Bronchial epithelial cell (primary cell): ENCODE measurements around the gene GAS7. TPM values are rescaled to one million over a fixed set of nuclear protein-coding genes. Genes with fewer than 3 reads are reported as not detected.

ENCODE experiments used
- DNase-seq: peaks from one replicate; pipeline ENCODE4 v3.0.0-alpha.2; 2010; ENCODE audit warnings: low read depth
- FAIRE-seq: peaks from 2 replicates; lab custom pipeline; 2011; peaks lifted over from hg19 to GRCh38; lab: Jason Lieb, UNC
- H3K27me3 ChIP-seq: 2 replicates; pipeline ENCODE4 v1.5.1; 2011; ENCODE audit warnings: low read length; ENCODE audit not compliant: control insufficient read depth, insufficient read depth
- H3K36me3 ChIP-seq: 2 replicates; pipeline ENCODE4 v1.5.1; 2011; ENCODE audit warnings: low read length; ENCODE audit not compliant: control insufficient read depth, insufficient read depth
- H3K4me3 ChIP-seq: 2 replicates; pipeline ENCODE4 v1.5.1; 2011; ENCODE audit warnings: mild to moderate bottlenecking, low read depth, low read length, control low read depth
- CTCF ChIP-seq: IDR thresholded peaks from 2 replicates; pipeline ENCODE4 v1.5.1; 2011; ENCODE audit warnings: mild to moderate bottlenecking, moderate library complexity, low read length, control low read depth, inconsistent platforms; ENCODE audit not compliant: insufficient read depth, severe bottlenecking
- total RNA-seq: library from RNA; depleted of rRNA; stranded (reverse); fragments of >200 nt; gene quantifications from 2 replicates; pipeline ENCODE4 v1.2.1, GENCODE V29; 2014

Gene GAS7
- total RNA-seq, 1 donor from 2014 or later = 1.1 TPM

- FAIRE-seq (no peak), DNase-seq (no peak)
- no peaks in the 10 kb centered on the region for H3K27me3 ChIP-seq
Observed at GRCh38 chr17:10111907-10112452, 86.4 kb downstream of the GAS7 start.

GRCh38 chr17:10109146-10109545 lies 89.3 kb downstream of the GAS7 start:
- no peak for TF ChIP-seq CTCF
- H3K36me3 ChIP-seq = no peaks in the 10 kb centered on the region
- H3K27me3 ChIP-seq = no peaks in the 10 kb centered on the region
- no peak overlapping the region for H3K4me3 ChIP-seq
- FAIRE-seq = no peak
- no peak for DNase-seq

More at GRCh38 chr17:10111907-10112452, 86.4 kb downstream of the GAS7 start:
- H3K4me3 ChIP-seq = no peak overlapping the region
- no peaks in the 10 kb centered on the region for H3K36me3 ChIP-seq
- no peak for TF ChIP-seq CTCF

GRCh38 chr17:10107316-10108165 lies 90.9 kb downstream of the GAS7 start:
- H3K36me3 ChIP-seq = no peaks in the 10 kb centered on the region
- H3K4me3 ChIP-seq = no peak overlapping the region
- no peak for FAIRE-seq
- DNase-seq = no peak
- H3K27me3 ChIP-seq = no peaks in the 10 kb centered on the region
- no peak for TF ChIP-seq CTCF

- H3K36me3 ChIP-seq = no peaks in the 10 kb centered on the region
- DNase-seq (no peak), FAIRE-seq (no peak)
- TF ChIP-seq CTCF = no peak
- H3K27me3 ChIP-seq = no peaks in the 10 kb centered on the region
- H3K4me3 ChIP-seq = no peak overlapping the region
Observed at GRCh38 chr17:10106067-10106466, 92.3 kb downstream of the GAS7 start.

GRCh38 chr17:10105513-10106001 lies 92.8 kb downstream of the GAS7 start:
- H3K4me3 ChIP-seq = no peak overlapping the region
- FAIRE-seq = peak; percentile 81
- no peaks in the 10 kb centered on the region for H3K36me3 ChIP-seq
- TF ChIP-seq CTCF = no peak
- DNase-seq = peak; percentile 61
- no peaks in the 10 kb centered on the region for H3K27me3 ChIP-seq
